AG09309 (cell line): Measurements from ENCODE around the gene NFE2L1.

Source experiments
- DNase-seq: peaks from one replicate; pipeline ENCODE4 v3.0.0-alpha.2; 2010; ENCODE audit warnings: low read depth
- H3K4me3 ChIP-seq: 2 replicates; pipeline ENCODE4 v1.5.1; 2011; ENCODE audit warnings: mild to moderate bottlenecking, low read depth, low read length, moderate library complexity; ENCODE audit not compliant: control insufficient read depth
- CTCF ChIP-seq: IDR thresholded peaks from 2 replicates; pipeline ENCODE4 v1.5.1; 2011; ENCODE audit warnings: mild to moderate bottlenecking, low read depth, low read length, inconsistent platforms; ENCODE audit not compliant: insufficient read depth, control insufficient read depth; ENCODE audit errors: missing control alignments

Gene NFE2L1

GRCh38 chr17:48043176-48043575 lies 5.0 kb upstream of the NFE2L1 start:
- H3K4me3 ChIP-seq, result no peak overlapping the region
- no peak for DNase-seq
- TF ChIP-seq CTCF, result no peak

GRCh38 chr17:48044851-48045250 lies 3.3 kb upstream of the NFE2L1 start:
- DNase-seq, result no peak
- no peak for TF ChIP-seq CTCF
- H3K4me3 ChIP-seq, result no peak overlapping the region

GRCh38 chr17:48045316-48046001 lies 2.7 kb upstream of the NFE2L1 start:
- TF ChIP-seq CTCF, result no peak
- H3K4me3 ChIP-seq, result no peak overlapping the region
- DNase-seq, result no peak

DNA sequence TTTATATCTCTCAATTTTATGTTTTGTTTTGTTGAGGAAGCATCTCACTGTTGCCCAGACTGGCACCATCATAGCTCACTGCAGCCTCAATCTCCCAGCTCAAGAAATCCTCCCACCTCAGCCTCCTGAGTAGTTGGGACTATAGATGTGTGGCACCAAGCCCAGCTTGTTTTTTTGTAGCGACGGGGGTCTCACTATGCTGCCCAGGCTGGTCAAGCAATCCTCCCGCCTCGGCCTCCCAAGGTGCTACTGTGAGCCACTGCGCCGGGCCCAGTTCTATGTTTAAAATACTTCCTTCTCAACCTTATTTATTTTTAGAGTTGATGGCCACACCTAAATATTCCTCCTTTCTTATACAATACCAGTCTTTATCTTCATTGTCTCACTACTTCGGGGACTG lies 1.9 kb upstream of the NFE2L1 start:
- no peak for DNase-seq
- no peak for TF ChIP-seq CTCF
- no peak overlapping the region for H3K4me3 ChIP-seq

DNA sequence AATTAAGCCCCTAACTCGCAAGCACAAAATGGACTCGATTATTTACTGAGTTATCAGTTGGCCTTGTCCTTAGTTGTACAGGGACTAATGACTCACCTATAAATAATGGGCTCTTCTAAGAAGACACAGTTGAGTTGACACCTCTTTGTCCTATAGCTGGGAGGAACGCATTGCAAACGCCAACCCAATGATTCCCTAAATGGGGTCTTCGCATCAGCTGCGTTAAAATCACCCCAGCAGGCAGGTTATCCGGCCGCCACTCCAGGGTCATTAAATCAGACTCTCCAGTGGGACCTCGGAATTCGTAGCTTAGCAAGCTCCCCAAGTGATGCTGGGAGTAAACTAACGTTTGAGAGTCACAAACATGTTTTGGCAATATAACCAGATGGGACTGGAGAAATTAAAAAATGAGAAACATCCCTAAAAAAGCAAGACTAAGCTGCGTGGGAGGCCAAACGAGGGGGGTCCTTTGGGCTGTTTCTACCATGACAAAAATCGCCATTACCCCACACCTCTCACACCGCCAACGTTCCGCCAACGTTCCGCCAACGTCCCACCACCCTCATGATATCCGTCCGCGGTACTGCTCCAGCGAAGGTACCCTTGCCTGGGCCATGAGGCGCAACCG lies 932 bp upstream of the NFE2L1 start:
- TF ChIP-seq CTCF, result no peak
- DNase-seq, result no peak
- H3K4me3 ChIP-seq, result peak overlapping the region; percentile 85

GRCh38 chr17:48048384-48049126 lies 396 bp downstream of the NFE2L1 start:
- peak overlapping the region; percentile 77 for H3K4me3 ChIP-seq
- peak; percentile 75 for DNase-seq
- no peak for TF ChIP-seq CTCF
